IPS-20b (cell line): ENCODE data around the gene DAP.

Experiments
- H3K27ac ChIP-seq: one replicate; pipeline ENCODE4 v1.5.1; 2013; ENCODE audit warnings: low read length
- H3K27me3 ChIP-seq: 2 replicates; pipeline ENCODE4 v1.6.1; 2013; ENCODE audit warnings: mild to moderate bottlenecking, low read length, inconsistent platforms; ENCODE audit not compliant: insufficient read depth
- H3K36me3 ChIP-seq: 2 replicates; pipeline ENCODE4 v1.6.1; 2013; ENCODE audit warnings: low read depth, mild to moderate bottlenecking, inconsistent platforms, low read length, moderate library complexity; ENCODE audit not compliant: insufficient read depth
- H3K4me1 ChIP-seq: 2 replicates; pipeline ENCODE4 v1.6.1; 2013; ENCODE audit warnings: mild to moderate bottlenecking, control low read depth, inconsistent platforms, low read length, moderate library complexity; ENCODE audit not compliant: insufficient read depth
- H3K4me3 ChIP-seq: 2 replicates; pipeline ENCODE4 v1.5.1; 2013; ENCODE audit warnings: mild to moderate bottlenecking, low read length, inconsistent platforms
- H3K9ac ChIP-seq: 2 replicates; pipeline ENCODE4 v1.6.1; 2013; ENCODE audit warnings: low read depth, mild to moderate bottlenecking, inconsistent platforms, low read length, moderate library complexity
- H3K9me3 ChIP-seq: 2 replicates; pipeline ENCODE4 v1.6.1; 2013; ENCODE audit warnings: mild to moderate bottlenecking, low read depth, low read length, inconsistent platforms; ENCODE audit not compliant: insufficient read depth

Gene DAP

DNA sequence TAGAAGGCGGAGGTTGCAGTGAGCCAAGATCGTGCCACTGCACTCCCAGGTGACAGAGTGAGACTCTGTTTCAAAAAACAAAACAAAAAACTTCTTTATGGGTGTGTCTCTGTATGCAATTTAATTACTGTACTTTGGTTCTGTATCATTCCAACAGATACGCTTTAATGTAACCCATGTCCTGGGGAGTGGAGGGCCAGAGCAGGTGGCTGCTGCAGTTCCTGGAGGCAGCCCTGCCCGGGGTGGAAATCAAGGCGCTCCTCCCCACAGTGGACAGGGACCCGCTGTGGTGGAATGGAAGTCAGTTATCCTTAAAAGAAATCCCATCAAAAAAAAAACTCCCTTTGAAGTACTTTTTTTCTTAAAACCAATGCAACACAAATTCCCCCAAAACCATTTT, 1.9 kb downstream of the DAP start:
- peaks cover 20% of the 10 kb centered on the region for H3K27me3 ChIP-seq
- H3K36me3 ChIP-seq: no peaks in the 10 kb centered on the region
- H3K27ac ChIP-seq: no peak overlapping the region
- H3K9ac ChIP-seq: no peak overlapping the region
- peaks cover 11% of the 10 kb centered on the region for H3K4me1 ChIP-seq
- no peaks in the 10 kb centered on the region for H3K9me3 ChIP-seq
- H3K4me3 ChIP-seq: no peak overlapping the region

DNA sequence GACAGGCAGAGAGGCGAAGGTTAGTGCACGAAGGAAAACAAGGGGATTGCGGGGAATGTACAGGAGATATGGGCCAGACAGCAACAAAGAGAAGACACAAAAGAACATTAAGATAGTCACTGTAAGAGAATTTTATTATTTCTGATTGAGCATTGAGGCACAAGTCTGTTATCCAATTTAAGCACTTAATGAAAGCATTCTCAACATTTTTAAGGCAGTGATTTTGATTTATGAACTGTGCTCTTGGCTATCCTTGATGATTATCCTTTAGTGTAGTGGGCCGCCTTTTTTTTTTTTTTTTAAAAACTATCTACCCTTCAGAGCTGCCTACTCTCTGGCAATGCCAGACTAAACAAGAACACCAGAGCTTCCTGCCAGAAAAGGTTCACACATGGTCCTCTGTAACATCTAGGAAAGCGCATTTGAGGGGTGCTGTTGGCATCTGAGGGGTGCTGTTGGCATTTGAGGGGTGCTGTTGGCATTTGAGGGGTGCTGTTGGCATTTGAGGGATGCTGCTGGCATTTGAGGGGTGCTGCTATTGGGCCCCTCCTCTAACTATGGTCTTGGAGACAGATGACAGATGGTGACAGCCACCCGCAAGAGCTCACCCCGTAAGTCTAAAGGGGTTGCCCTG, 3.0 kb downstream of the DAP start:
- H3K27me3 ChIP-seq: peaks cover 18% of the 10 kb centered on the region
- H3K9ac ChIP-seq: no peak overlapping the region
- no peaks in the 10 kb centered on the region for H3K36me3 ChIP-seq
- no peak overlapping the region for H3K4me3 ChIP-seq
- peaks cover 11% of the 10 kb centered on the region for H3K4me1 ChIP-seq
- H3K27ac ChIP-seq: no peak overlapping the region
- no peaks in the 10 kb centered on the region for H3K9me3 ChIP-seq

DNA sequence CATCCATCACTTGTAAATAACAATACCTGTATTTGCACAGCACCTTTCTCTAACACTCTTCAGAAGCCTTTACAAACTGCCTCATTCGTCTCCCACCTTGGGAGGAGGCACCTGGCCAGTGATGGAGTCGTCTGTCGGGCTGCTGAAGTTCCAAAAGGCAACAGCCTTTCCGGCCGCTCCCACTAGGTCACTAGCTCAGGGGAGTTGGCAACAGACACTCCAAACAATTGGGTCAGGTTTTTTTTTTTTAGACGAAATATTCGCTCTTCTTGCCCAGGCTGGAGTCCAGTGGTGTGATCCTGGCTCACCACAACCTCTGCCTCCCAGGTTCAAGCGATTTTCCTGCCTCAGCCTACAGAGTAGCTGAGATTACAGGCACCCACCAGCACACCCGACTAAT, 4.0 kb downstream of the DAP start:
- Histone ChIP-seq H3K9ac (no peak overlapping the region), H3K36me3 (0 out of 2 replicates have a peak, but pooled peaks cover 7% of the 10 kb centered on the region), H3K27ac (no peak overlapping the region), H3K27me3 (peaks cover 8% of the 10 kb centered on the region; the same call in 1 of the 2 replicates), H3K4me3 (no peak overlapping the region), H3K9me3 (no peaks in the 10 kb centered on the region), H3K4me1 (peaks cover 7% of the 10 kb centered on the region)

DNA sequence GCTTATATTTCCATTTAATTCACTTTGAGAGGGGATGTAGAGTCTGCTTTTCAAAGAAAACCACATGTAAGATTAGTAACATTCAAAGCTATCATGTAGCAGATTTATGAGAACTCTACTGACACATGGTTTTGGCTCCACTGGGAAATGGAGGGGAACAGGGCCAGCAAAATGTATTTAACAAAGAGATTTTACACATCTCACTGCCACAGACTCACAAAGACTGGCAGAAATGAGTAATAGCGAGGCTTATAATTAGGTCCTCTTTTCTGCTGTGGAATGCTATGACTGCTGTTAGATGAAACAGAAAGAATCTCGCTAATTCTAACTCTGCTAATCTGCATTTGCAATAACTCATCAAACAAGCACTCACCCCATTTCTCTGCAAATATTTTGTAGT, 4.5 kb downstream of the DAP start:
- H3K4me1 ChIP-seq: peaks cover 4% of the 10 kb centered on the region
- H3K4me3 ChIP-seq: no peak overlapping the region
- no peaks in the 10 kb centered on the region for H3K9me3 ChIP-seq
- H3K27me3 ChIP-seq: peaks cover 5% of the 10 kb centered on the region; the same call in 1 of the 2 replicates
- no peak overlapping the region for H3K9ac ChIP-seq
- 0 out of 2 replicates have a peak, but pooled peaks cover 7% of the 10 kb centered on the region for H3K36me3 ChIP-seq
- no peak overlapping the region for H3K27ac ChIP-seq

DNA sequence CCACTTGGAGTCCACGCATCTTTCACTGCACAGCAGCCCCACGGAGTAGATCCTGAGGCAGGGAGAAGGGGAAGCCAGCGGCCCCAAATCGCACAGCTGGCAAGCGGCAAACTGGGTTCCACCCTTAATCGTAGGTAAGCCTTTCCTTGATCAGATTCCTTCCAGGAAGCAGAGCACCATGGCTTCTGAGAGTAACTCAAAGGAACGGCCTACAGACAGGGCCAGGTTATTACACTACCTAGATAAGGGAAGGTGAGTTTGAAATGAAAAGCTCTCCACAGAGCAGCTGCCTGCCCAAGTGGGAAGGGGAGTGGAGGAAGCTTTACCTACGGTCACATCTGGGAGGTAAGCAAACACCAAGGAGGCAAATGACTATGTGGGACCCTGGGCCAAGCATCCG, 7.9 kb downstream of the DAP start:
- H3K36me3 ChIP-seq: peaks cover 7% of the 10 kb centered on the region; the same call in 1 of the 2 replicates
- no peaks in the 10 kb centered on the region; the same call in 1 of the 2 replicates for H3K4me1 ChIP-seq
- H3K9ac ChIP-seq: no peak overlapping the region
- H3K9me3 ChIP-seq: no peaks in the 10 kb centered on the region
- H3K27me3 ChIP-seq: no peaks in the 10 kb centered on the region
- H3K4me3 ChIP-seq: no peak overlapping the region
- H3K27ac ChIP-seq: no peak overlapping the region

DNA sequence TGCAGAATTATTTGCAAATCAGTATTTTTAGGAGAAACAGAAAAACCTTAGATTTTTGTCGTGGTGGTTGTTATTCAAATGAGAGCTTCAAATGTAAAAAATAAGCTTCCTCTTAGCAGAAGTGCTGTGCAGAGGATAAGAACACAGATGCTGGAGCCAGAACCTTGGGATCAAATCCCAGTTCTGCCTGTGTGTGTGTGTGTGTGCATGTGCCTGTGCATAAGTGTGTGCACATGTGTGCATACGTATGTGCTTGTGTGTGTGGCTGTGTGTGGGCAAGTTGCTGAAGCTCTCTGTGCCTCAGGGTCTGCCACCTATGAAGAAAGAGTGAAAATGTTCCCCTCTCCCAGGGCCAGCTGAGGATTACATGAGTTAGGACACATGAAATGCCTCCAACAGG, 8.6 kb downstream of the DAP start:
- no peak overlapping the region for H3K27ac ChIP-seq
- H3K27me3 ChIP-seq: no peaks in the 10 kb centered on the region
- H3K36me3 ChIP-seq: peaks cover 8% of the 10 kb centered on the region
- H3K4me1 ChIP-seq: no peaks in the 10 kb centered on the region; the same call in 1 of the 2 replicates
- no peak overlapping the region for H3K9ac ChIP-seq
- no peaks in the 10 kb centered on the region for H3K9me3 ChIP-seq
- H3K4me3 ChIP-seq: no peak overlapping the region

DNA sequence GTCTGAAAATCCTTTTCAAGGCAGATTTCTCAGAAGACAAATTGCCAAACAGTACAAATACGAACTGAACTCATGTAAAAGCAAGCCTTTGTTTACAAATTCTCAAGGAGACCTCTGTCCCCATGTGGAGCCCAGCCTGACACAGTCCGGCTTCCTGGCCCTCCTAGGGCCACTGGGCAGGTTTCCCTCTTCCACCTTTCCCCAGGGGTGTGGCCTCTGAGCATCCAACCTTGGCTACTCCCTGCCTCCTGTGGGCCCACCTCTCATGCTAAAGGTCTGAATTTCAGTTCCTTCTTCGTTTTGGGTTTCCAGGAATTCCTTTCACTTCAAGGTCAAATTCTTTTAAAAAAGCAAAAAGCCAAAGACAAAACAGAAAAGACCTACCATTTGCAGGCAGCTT, 10.1 kb downstream of the DAP start:
- Histone ChIP-seq H3K4me1 (no peaks in the 10 kb centered on the region), H3K4me3 (no peak overlapping the region), H3K27me3 (no peaks in the 10 kb centered on the region), H3K9ac (no peak overlapping the region), H3K9me3 (no peaks in the 10 kb centered on the region), H3K27ac (no peak overlapping the region), H3K36me3 (peaks cover 21% of the 10 kb centered on the region)

DNA sequence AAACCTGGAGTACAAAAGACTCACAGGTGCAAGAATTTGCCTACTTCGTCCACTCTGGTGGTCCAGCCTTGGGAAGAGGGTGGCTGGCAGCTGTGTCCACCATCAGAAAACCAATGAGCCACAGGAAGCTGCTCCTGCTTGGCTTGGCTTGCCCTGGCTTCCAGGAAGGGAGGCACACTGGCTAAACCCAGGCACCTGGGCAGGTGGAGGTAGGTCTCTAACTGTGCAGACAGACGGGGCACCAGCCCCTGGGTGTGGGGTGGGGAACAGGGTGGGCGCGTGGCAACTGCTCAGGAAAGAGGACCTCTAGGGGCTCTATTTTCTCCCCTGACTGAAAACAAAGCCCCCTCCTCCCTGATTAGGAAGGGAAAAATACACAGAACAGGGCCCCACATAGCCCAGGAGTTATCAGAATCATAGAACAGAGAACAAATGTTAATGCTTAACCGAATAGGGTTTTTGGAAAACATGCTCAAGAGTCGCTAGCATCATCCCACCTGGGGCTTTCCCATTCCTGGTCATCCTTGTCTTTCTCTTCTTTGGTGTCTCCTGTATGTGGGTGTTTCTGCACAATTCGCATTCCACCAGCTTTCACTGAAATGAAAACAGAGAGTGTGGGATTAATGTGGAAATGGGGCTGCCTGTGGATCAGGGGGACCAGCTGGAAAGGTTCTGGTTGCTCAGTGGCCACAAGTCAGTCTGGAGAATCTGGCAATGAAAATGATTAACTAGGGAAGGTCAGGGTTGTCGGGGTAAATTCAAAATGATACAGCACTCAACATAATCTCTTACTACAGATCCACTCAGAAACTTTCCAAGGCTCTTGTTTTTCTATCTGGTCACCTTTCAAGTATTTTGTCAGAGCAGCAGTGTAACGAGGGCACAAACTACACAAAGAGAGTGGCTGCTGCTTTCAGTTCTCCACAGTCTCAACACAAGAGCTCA, 13.1 kb downstream of the DAP start:
- Histone ChIP-seq H3K4me3 (no peak overlapping the region), H3K9me3 (no peaks in the 10 kb centered on the region), H3K36me3 (peaks cover 36% of the 10 kb centered on the region), H3K27me3 (no peaks in the 10 kb centered on the region), H3K4me1 (no peaks in the 10 kb centered on the region), H3K9ac (no peak overlapping the region), H3K27ac (no peak overlapping the region)

DNA sequence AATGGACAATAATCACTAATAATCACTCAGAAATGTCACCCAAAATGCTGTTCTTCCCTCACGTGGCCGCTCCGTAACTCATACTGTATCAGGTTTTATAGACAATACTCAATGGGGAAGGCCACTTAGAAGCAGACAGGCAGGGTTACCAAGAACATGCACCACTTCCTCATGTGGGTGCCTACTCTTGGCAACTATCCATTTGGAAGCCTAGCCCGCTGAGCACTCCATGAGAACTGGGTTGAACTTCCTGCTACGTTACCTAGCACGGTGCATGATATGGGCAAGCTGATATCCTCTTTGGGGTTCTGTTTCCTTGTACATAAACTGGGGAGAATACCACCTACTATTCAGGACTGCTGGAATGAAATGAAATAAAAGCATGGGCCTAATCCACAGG, 14.3 kb downstream of the DAP start:
- Histone ChIP-seq H3K9me3 (no peaks in the 10 kb centered on the region), H3K4me3 (no peak overlapping the region), H3K27me3 (no peaks in the 10 kb centered on the region), H3K27ac (no peak overlapping the region), H3K9ac (no peak overlapping the region), H3K36me3 (peaks cover 30% of the 10 kb centered on the region), H3K4me1 (no peaks in the 10 kb centered on the region)

DNA sequence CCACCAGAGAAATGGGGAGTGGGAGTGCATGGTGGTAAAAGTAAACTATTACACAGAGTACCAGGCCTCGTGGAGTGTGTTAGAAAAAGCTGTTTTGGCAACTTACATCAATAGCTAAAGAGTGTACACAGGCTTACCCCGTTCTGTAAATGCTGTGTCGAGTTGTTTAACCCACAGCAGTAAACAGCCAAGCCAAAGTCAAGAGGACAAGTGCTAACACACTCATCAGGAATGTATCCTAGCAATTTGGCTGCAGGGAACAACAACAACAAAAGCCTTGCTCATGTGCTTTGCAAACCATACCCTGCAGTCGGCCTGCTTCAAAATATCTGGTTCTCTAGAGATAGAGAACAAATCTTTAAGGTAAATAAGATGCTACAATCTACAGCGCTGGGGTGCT, 15.9 kb downstream of the DAP start:
- Histone ChIP-seq H3K4me3 (no peak overlapping the region), H3K9ac (no peak overlapping the region), H3K27me3 (no peaks in the 10 kb centered on the region), H3K36me3 (peaks cover 34% of the 10 kb centered on the region), H3K9me3 (peaks cover 8% of the 10 kb centered on the region; the same call in 1 of the 2 replicates), H3K4me1 (no peaks in the 10 kb centered on the region), H3K27ac (no peak overlapping the region)

DNA sequence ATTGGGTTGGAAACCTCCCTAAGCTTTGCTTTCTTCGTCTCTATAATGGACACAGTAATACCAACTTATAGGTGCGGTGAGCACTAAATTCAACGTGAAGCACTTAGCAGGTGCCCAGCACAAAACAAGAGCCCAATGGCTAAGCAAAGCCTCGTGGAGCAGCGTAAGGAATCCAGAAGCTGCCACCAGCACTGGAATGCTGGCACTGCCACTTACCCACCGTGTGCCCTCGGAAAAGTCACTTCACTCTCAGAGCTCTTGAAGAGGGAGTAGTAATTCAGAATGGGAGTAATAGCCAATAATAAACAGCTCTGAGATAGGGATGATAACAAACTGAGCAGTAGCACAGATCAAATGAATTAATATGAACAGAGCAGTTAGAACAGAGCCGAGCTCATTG, 16.4 kb downstream of the DAP start:
- Histone ChIP-seq H3K4me3 (no peak overlapping the region), H3K9me3 (peaks cover 12% of the 10 kb centered on the region; the same call in 1 of the 2 replicates), H3K9ac (no peak overlapping the region), H3K27me3 (no peaks in the 10 kb centered on the region), H3K27ac (no peak overlapping the region), H3K36me3 (peaks cover 34% of the 10 kb centered on the region), H3K4me1 (no peaks in the 10 kb centered on the region)

DNA sequence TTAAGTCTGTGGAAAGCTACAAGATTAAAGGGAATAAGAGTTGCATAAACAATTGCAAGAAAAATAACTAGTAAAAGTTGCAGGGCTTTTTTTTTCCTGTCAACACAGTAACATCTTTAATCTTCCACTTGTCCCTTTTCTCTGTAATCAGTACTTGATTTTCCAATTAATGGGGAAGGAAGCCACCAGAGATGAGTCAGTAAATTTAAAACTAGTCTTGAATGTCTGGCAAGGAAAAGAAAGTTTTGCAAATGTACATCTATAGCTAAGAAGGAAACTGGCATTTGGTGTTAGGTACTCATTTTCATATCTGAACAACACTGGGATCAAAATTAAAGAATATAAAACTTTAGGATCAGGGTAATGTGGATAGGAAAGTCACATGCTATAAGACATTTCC, 17.1 kb downstream of the DAP start:
- Histone ChIP-seq H3K27me3 (no peaks in the 10 kb centered on the region), H3K4me1 (no peaks in the 10 kb centered on the region), H3K9ac (no peak overlapping the region), H3K36me3 (peaks cover 34% of the 10 kb centered on the region), H3K9me3 (peaks cover 12% of the 10 kb centered on the region; the same call in 1 of the 2 replicates), H3K4me3 (no peak overlapping the region), H3K27ac (no peak overlapping the region)
